NCI-H1930 (cell line): ENCODE data around the gene DCTN1.

Experiments
- DNase-seq, 2 experiments: peaks; one replicate each; lab custom pipeline; 2025; lab: John Stamatoyannopoulos, UW

Gene DCTN1

GRCh38 chr2:74321737-74322136 is 58.4 kb downstream of the DCTN1 start:
- DNase-seq, result no peak

- no peak for DNase-seq
Measured at GRCh38 chr2:74317701-74318100, 62.4 kb downstream of the DCTN1 start.

GRCh38 chr2:74316627-74317295 is 63.4 kb downstream of the DCTN1 start:
- no peak for DNase-seq

GRCh38 chr2:74314107-74314506 is 66.0 kb downstream of the DCTN1 start:
- no peak for DNase-seq

GRCh38 chr2:74313497-74313896 is 66.6 kb downstream of the DCTN1 start:
- no peak for DNase-seq

GRCh38 chr2:74312913-74313312 is 67.2 kb downstream of the DCTN1 start:
- DNase-seq, result no peak
